Glutamatergic neuron (in vitro differentiated cells): ENCODE results near the gene SNX27. TPM values are rescaled to one million over a fixed set of nuclear protein-coding genes. Genes with fewer than 3 reads are reported as not detected.

Experiments used
- DNase-seq: peaks from one replicate; pipeline ENCODE4 v3.0.0; 2022
- H3K27ac Mint-ChIP-seq: one replicate; pipeline ENCODE4 v1.8.0; 2020; ENCODE audit warnings: mild to moderate bottlenecking, mixed read lengths, inconsistent platforms; ENCODE audit not compliant: unreplicated experiment
- H3K27me3 Mint-ChIP-seq: one replicate; pipeline ENCODE4 v1.8.0; 2020; ENCODE audit warnings: mild to moderate bottlenecking, moderate library complexity, mixed read lengths, inconsistent platforms; ENCODE audit not compliant: unreplicated experiment
- H3K36me3 Mint-ChIP-seq: one replicate; pipeline ENCODE4 v1.8.0; 2020; ENCODE audit warnings: mild to moderate bottlenecking, mixed read lengths, inconsistent platforms; ENCODE audit not compliant: unreplicated experiment
- H3K4me1 Mint-ChIP-seq: one replicate; pipeline ENCODE4 v1.8.0; 2020; ENCODE audit warnings: mild to moderate bottlenecking, low read depth, mixed read lengths, inconsistent platforms; ENCODE audit not compliant: unreplicated experiment
- H3K4me3 Mint-ChIP-seq: one replicate; pipeline ENCODE4 v1.8.0; 2020; ENCODE audit warnings: mild to moderate bottlenecking, mixed read lengths, inconsistent platforms; ENCODE audit not compliant: unreplicated experiment
- H3K9me3 Mint-ChIP-seq: one replicate; pipeline ENCODE4 v1.8.0; 2020; ENCODE audit warnings: mild to moderate bottlenecking, moderate library complexity, mixed read lengths, inconsistent platforms; ENCODE audit not compliant: unreplicated experiment
- CTCF ChIP-seq: fragments of 200-600 bp; sonication (generic); IDR thresholded peaks from one replicate; pipeline ENCODE4 v1.5.0; 2021; ENCODE audit not compliant: partially characterized antibody, unreplicated experiment
- total RNA-seq: library from RNA; stranded (reverse); fragmentation: NEBNext Ultra II Directional; extraction: Animal tissue kit (Norgen Biotek cat#: 25700); gene quantifications from one replicate; pipeline ENCODE4 v1.2.1, GENCODE V29; 2021; ENCODE audit not compliant: unreplicated experiment

Gene SNX27
- total RNA-seq, 1 donor from 2014 or later = 39.3 TPM

- peaks cover 64% of the 10 kb centered on the region for H3K4me1 Mint-ChIP-seq
- no peak for DNase-seq
- H3K27ac Mint-ChIP-seq = peak overlapping the region; percentile 22
- peaks cover 22% of the 10 kb centered on the region for H3K9me3 Mint-ChIP-seq
- peaks cover 11% of the 10 kb centered on the region for H3K36me3 Mint-ChIP-seq
- peak overlapping the region; percentile 100 for H3K4me3 Mint-ChIP-seq
- no peak for TF ChIP-seq CTCF
- peaks cover 19% of the 10 kb centered on the region for H3K27me3 Mint-ChIP-seq
These were observed 102.0 kb downstream of the SNX27 start for GRCh38 chr1:151713874-151714273.

GRCh38 chr1:151714820-151715725 lies 103.2 kb downstream of the SNX27 start:
- peaks cover 22% of the 10 kb centered on the region for H3K9me3 Mint-ChIP-seq
- peak overlapping the region; percentile 100 for H3K4me3 Mint-ChIP-seq
- no peak for TF ChIP-seq CTCF
- no peak for DNase-seq
- H3K27ac Mint-ChIP-seq = peak overlapping the region; percentile 96
- peaks cover 11% of the 10 kb centered on the region for H3K36me3 Mint-ChIP-seq
- H3K4me1 Mint-ChIP-seq = peaks cover 57% of the 10 kb centered on the region
- H3K27me3 Mint-ChIP-seq = peaks cover 18% of the 10 kb centered on the region

GRCh38 chr1:151715726-151716404 lies 104.0 kb downstream of the SNX27 start:
- peak; percentile 82 for DNase-seq
- Mint-ChIP-seq H3K27me3 (peaks cover 21% of the 10 kb centered on the region), H3K4me3 (peak overlapping the region; percentile 100), H3K36me3 (peaks cover 11% of the 10 kb centered on the region), H3K9me3 (peaks cover 18% of the 10 kb centered on the region), H3K4me1 (peaks cover 62% of the 10 kb centered on the region), H3K27ac (peak overlapping the region; percentile 96)
- TF ChIP-seq CTCF = peak; percentile 79

GRCh38 chr1:151716405-151716762 lies 104.5 kb downstream of the SNX27 start:
- peaks cover 18% of the 10 kb centered on the region for H3K27me3 Mint-ChIP-seq
- no peak for DNase-seq
- peak; percentile 30 for TF ChIP-seq CTCF
- H3K4me3 Mint-ChIP-seq = peak overlapping the region; percentile 100
- H3K27ac Mint-ChIP-seq = peak overlapping the region; percentile 96
- H3K9me3 Mint-ChIP-seq = peaks cover 18% of the 10 kb centered on the region
- peaks cover 11% of the 10 kb centered on the region for H3K36me3 Mint-ChIP-seq
- peaks cover 61% of the 10 kb centered on the region for H3K4me1 Mint-ChIP-seq
